Epithelial cell of proximal tubule (primary cell): Measurements from ENCODE around the gene RABGAP1L. TPM values are rescaled to one million over a fixed set of nuclear protein-coding genes. Genes with fewer than 3 reads are reported as not detected.

Experiments
- DNase-seq: peaks from one replicate; pipeline ENCODE4 v3.0.0-alpha.2; 2011; ENCODE audit warnings: low read depth
- H3K4me3 ChIP-seq: 2 replicates; pipeline ENCODE4 v1.5.1; 2011; ENCODE audit warnings: low read depth, mild to moderate bottlenecking, low read length
- total RNA-seq: library from RNA; depleted of rRNA; stranded (reverse); fragments of >200 nt; gene quantifications from 2 replicates; pipeline ENCODE4 v1.2.3, GENCODE V29; 2015
- TF ChIP-seq, protein P1 (sequence below): conservative IDR thresholded peaks from 2 replicates; pipeline ENCODE4 v1.5.1; 2012; ENCODE audit warnings: low read depth, mild to moderate bottlenecking, low read length

RABGAP1L gene
- total RNA-seq, 1 donor from 2014 or later: 16.3 TPM

DNA sequence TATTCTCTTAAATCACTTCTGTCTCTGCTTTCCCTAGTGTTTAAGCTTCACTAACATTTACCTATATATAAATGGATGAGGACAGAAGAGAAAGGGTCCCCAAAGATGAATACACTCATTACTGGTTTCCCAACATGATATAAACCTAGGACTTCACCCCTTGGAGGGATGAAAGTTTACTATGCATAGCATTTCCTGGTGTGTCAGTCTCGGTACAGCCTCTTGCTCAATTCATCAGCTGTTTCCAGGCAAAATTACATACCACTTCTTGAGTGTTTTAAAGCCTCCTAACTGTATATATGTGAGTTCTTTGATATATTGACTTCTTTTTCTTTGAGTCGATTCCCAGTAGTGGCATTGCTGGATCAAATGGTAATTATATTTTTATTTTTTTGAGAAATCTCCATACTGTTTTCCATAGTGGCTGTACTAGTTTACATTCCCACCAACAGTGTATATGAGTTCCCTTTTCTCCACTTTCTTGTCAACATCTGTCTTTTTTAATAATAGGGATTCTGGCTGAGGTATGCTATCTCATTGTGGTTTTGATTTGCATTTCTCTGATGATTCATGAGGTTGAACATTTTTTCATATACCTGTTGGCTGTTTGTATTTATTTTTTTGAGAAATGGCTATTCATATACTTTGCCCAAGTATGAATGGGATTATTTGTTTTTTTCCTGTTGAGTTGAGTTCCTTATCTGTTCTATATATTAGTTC is 581.1 kb downstream of the RABGAP1L start:
- no peak for DNase-seq
- H3K4me3 ChIP-seq: no peak overlapping the region
- TF ChIP-seq, protein P1, sequence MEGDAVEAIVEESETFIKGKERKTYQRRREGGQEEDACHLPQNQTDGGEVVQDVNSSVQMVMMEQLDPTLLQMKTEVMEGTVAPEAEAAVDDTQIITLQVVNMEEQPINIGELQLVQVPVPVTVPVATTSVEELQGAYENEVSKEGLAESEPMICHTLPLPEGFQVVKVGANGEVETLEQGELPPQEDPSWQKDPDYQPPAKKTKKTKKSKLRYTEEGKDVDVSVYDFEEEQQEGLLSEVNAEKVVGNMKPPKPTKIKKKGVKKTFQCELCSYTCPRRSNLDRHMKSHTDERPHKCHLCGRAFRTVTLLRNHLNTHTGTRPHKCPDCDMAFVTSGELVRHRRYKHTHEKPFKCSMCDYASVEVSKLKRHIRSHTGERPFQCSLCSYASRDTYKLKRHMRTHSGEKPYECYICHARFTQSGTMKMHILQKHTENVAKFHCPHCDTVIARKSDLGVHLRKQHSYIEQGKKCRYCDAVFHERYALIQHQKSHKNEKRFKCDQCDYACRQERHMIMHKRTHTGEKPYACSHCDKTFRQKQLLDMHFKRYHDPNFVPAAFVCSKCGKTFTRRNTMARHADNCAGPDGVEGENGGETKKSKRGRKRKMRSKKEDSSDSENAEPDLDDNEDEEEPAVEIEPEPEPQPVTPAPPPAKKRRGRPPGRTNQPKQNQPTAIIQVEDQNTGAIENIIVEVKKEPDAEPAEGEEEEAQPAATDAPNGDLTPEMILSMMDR: no peak

- DNase-seq: no peak
- TF ChIP-seq, protein P1: no peak
- H3K4me3 ChIP-seq: no peak overlapping the region
Observed at GRCh38 chr1:174742805-174743653, 583.7 kb downstream of the RABGAP1L start.

- DNase-seq: peak; percentile 9
- H3K4me3 ChIP-seq: no peak overlapping the region
- TF ChIP-seq, protein P1: peak; percentile 64
Observed at GRCh38 chr1:174743654-174744561, 584.6 kb downstream of the RABGAP1L start.

DNA sequence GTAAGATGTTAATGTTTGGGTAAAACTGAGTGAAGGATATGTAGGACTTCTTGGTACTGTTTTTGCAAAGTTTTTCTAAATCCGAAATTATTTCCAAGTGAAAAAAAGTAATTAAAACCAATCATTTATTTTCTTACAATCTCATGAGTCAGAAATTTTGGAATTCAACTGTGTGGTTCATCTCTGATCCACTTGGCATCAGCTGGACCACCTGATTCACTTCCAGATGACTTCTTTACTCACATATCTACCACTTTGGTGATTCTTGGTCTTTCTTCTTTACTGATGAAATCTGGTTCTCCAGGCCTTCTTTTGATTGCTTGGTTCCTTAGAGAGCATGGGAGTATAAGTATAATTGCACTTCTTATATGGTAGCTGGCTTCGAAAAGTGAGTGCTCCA is 585.6 kb downstream of the RABGAP1L start:
- H3K4me3 ChIP-seq: no peak overlapping the region
- no peak for DNase-seq
- TF ChIP-seq, protein P1: no peak

GRCh38 chr1:174746024-174746808 is 586.9 kb downstream of the RABGAP1L start:
- no peak for DNase-seq
- TF ChIP-seq, protein P1: no peak
- no peak overlapping the region for H3K4me3 ChIP-seq

DNA sequence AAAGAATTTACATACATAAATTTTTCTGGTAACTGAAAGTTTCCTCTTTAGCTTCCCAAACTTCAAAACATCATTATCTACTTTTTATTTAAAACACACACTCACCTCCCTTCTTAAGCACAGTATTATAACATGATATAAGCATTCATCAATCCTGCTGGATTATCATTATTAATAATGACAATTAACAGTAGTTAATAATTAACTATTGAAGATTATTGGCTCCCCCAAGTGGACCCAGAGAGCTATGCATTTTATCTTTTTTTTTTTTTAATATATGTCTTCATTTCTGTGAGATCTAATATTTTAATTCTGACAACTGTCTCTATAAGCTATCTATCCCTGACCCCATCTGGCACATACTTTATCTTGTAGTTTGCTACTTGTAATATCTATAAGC is 588.3 kb downstream of the RABGAP1L start:
- TF ChIP-seq, protein P1: peak; percentile 29

More for the DNA sequence above, 588.3 kb downstream of the RABGAP1L start:
- no peak for DNase-seq
- H3K4me3 ChIP-seq: no peak overlapping the region
